Liver (tissue), 9 donors: ENCODE measurements around the gene HENMT1. TPM values are rescaled to one million over a fixed set of nuclear protein-coding genes. Genes with fewer than 3 reads are reported as not detected.
"Not testable (repeated sequence)": the region's sequence is repeated elsewhere in the genome, so short reads cannot be mapped to it uniquely, and the experiment has no call there.

Experiments
- DNase-seq: peaks from one replicate; pipeline ENCODE4 v3.0.0-alpha.2; 2017; ENCODE audit warnings: low spot score
- H3K27ac ChIP-seq, 2 donors: one replicate each; pipeline ENCODE4 v1.7.0; 2013; ENCODE audit warnings: inconsistent platforms in 2 of 2, low read length in 2 of 2, control low read depth in 1 of 2, low read depth in 1 of 2, mild to moderate bottlenecking in 1 of 2
- H3K27me3 ChIP-seq, 4 donors: one replicate each; pipeline versions ENCODE4 v1.6.1 to v1.7.0; 2013; ENCODE audit warnings: low read length in 3 of 4, inconsistent platforms in 1 of 4, mild to moderate bottlenecking in 1 of 4, moderate library complexity in 1 of 4; ENCODE audit not compliant: control insufficient read depth in 4 of 4, insufficient read depth in 4 of 4
- H3K36me3 ChIP-seq, 4 donors: one replicate each; pipeline versions ENCODE4 v1.6.1 to v1.7.0; 2013; ENCODE audit warnings: low read length in 3 of 4, mild to moderate bottlenecking in 3 of 4, low read depth in 1 of 4, moderate library complexity in 1 of 4; ENCODE audit not compliant: control insufficient read depth in 4 of 4, insufficient read depth in 3 of 4
- H3K4me1 ChIP-seq, 4 donors: one replicate each; pipeline versions ENCODE4 v1.6.1 to v1.7.0; 2013; ENCODE audit warnings: low read length in 3 of 4, mild to moderate bottlenecking in 3 of 4, moderate library complexity in 1 of 4; ENCODE audit not compliant: control insufficient read depth in 4 of 4, insufficient read depth in 4 of 4
- H3K4me3 ChIP-seq, 3 donors: one replicate each; pipeline versions ENCODE4 v1.6.1 to v1.7.0; 2013; ENCODE audit warnings: low read length in 3 of 3, control low read depth in 1 of 3, low read depth in 1 of 3, mild to moderate bottlenecking in 1 of 3
- H3K9ac ChIP-seq, 2 donors: one replicate each; pipeline ENCODE4 v1.7.0; 2013; ENCODE audit warnings: low read length in 2 of 2, mild to moderate bottlenecking in 2 of 2, moderate library complexity in 2 of 2, control low read depth in 1 of 2, low read depth in 1 of 2
- H3K9me3 ChIP-seq, 4 donors: one replicate each; pipeline versions ENCODE4 v1.6.1 to v1.7.0; 2013; ENCODE audit warnings: low read length in 3 of 4; ENCODE audit not compliant: control insufficient read depth in 4 of 4
- FOXA2 ChIP-seq: IDR thresholded peaks from 2 replicates; pipeline ENCODE4 v1.6.1; 2016; ENCODE audit warnings: antibody characterized with exemption
- GABPA ChIP-seq, 2 donors: IDR thresholded peaks in 1 of 2; conservative IDR thresholded peaks in 1 of 2; 2 replicates each; pipeline ENCODE4 v1.6.1; 2016; ENCODE audit warnings: antibody characterized with exemption in 2 of 2, mild to moderate bottlenecking in 1 of 2, moderate library complexity in 1 of 2
- NR2F2 ChIP-seq: IDR thresholded peaks from 2 replicates; pipeline ENCODE4 v1.6.1; 2016; ENCODE audit warnings: antibody characterized with exemption
- RXRA ChIP-seq, 2 donors: IDR thresholded peaks; 2 replicates each; pipeline ENCODE4 v1.6.1; 2017 to 2018; ENCODE audit warnings: antibody characterized with exemption in 2 of 2, mild to moderate bottlenecking in 1 of 2
- SP1 ChIP-seq: IDR thresholded peaks from 2 replicates; pipeline ENCODE4 v1.6.1; 2018; ENCODE audit warnings: antibody characterized with exemption, mild to moderate bottlenecking
- YY1 ChIP-seq: IDR thresholded peaks from 2 replicates; pipeline ENCODE4 v1.6.1; 2016; ENCODE audit warnings: antibody characterized with exemption, mild to moderate bottlenecking
- WGBS: extraction: QIAGEN DNeasy Blood & Tissue Kit; methylation state at CpG from one replicate; pipeline ENCODE4 v1.1.7; 2013; 5-methylcytosine and 5-hydroxymethylcytosine counted together
- polyA plus RNA-seq, 2 donors: library from polyadenylated mRNA; stranded (reverse) in 1 of 2; unstranded in 1 of 2; fragments of 200-250 nt in 1 of 2; fragments of >200 nt in 1 of 2; fragmentation: Nextera tagmentation in 1 of 2; extraction: Ambion mirVana in 1 of 2; gene quantifications; one replicate each; pipeline versions ENCODE4 v1.2.1 to v1.2.3, GENCODE V29; 2013 to 2015
- total RNA-seq, 2 donors: library from RNA; depleted of rRNA; stranded (reverse); fragments of >200 nt; gene quantifications; one replicate each; pipeline ENCODE4 v1.2.3, GENCODE V29; 2014
- TF ChIP-seq, protein P1 (sequence below): IDR thresholded peaks from 2 replicates; pipeline ENCODE4 v1.6.1; 2016; ENCODE audit warnings: antibody characterized with exemption, mild to moderate bottlenecking
- TF ChIP-seq, protein P2 (sequence below): IDR thresholded peaks from 2 replicates; pipeline ENCODE4 v1.6.1; 2016; ENCODE audit warnings: antibody characterized with exemption
- TF ChIP-seq, protein P3 (sequence below): fragments of 150-350 bp; IDR thresholded peaks from 2 replicates; pipeline ENCODE4 v1.5.1; 2017; ENCODE audit warnings: improper control_type of control experiment, low read depth, low read length; ENCODE audit not compliant: missing input control
- TF ChIP-seq, protein P4 (sequence below): IDR thresholded peaks from 2 replicates; pipeline ENCODE4 v1.6.1; 2016; ENCODE audit warnings: antibody characterized with exemption
- donor health status: healthy.
- donor health status: healthy.
- donor health status: healthy.
- donor health status: healthy.
- donor health status: healthy.

The HENMT1 gene
- total and polyA plus RNA-seq, 4 donors = 0.87 to 7.3 (median 1.1) TPM

DNA sequence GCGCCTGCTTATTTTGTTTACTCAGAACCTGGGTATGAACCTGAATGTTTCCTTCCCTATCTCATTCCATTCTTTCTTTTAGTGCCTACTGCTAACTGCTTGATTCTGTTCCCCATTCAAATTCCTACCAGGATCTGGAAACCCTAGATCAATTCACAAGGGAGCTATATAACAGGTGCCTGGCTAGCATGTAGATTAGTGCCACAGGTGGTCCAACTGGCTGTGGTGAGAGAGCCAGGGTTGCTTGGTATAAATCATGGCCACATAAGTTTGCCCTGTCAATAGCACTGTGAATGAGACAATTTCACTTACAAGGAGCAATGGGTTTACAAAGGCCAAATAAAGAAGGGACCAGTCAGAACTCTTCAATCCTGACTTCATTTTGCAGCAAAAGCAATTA, 24.6 kb upstream of the HENMT1 start:
- H3K36me3 ChIP-seq = no peaks in the 10 kb centered on the region
- H3K4me1 ChIP-seq = no peaks in the 10 kb centered on the region
- TF ChIP-seq FOXA2 = no peak
- no peak for TF ChIP-seq NR2F2
- H3K9me3 ChIP-seq = no peaks in the 10 kb centered on the region
- no peak overlapping the region for H3K9ac ChIP-seq
- no peaks in the 10 kb centered on the region for H3K27me3 ChIP-seq
- no peak overlapping the region for H3K4me3 ChIP-seq
- no peak overlapping the region for H3K27ac ChIP-seq
- DNase-seq = no peak
- 92% methylated on average over 1 of the region's 1 CpG for WGBS

DNA sequence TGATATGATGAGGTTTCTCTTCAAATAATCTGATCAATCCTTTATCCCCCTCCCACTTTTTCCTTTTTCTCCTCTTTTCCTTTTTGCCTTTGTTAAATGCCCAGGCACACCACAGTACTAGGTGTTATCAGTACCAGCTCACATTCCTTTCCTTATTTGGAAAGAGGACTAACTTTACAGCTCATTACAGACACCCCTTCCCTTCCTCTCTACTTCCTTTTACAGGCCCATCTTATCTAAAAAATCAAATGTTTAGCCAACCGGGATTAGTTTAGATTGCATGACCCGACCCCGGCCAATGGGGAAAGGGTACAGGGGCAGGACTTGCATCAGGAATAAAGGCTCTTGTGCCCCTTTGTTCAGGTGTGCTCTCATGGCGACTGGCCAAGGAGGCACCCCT, 20.8 kb upstream of the HENMT1 start:
- H3K27ac ChIP-seq, H3K4me3 ChIP-seq, H3K36me3 ChIP-seq, H3K4me1 ChIP-seq, H3K9ac ChIP-seq, H3K27me3 ChIP-seq, DNase-seq, H3K9me3 ChIP-seq: not testable (repeated sequence)
- WGBS = 63% methylated on average over 4 of the region's 4 CpGs

DNA sequence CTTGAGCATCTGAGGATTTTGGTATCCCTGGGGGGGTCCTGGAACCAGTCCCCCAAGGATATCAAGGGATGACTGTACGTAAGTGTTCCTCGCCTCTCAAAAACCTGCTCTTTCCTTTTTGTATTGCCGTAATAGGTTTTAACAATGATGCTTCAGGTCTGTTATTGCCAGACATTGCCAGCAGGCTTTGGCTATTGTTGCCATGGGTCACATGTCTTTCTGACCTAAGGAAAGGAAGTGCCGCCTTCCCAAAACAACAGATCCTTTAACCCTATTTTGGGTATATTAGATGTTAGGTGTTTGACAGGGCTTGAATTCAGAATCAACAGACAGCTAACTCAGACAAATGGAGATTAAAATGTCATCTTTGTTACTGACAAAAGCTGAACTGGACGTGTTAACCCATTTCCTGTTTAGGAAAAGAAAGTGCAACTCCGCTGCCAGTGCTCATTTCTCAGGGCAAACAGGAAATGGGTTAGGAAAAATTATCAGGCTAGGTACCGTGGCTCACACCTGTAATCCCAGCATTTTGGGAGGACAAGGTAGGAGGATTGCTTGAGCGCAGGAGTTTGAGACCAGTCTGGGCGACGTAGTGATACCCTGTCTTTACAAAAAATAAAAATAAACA, 18.8 kb upstream of the HENMT1 start:
- Histone ChIP-seq H3K4me1 (no peaks in the 10 kb centered on the region), H3K9ac (no peak overlapping the region), H3K27ac (no peak overlapping the region), H3K4me3 (no peak overlapping the region), H3K9me3 (no peaks in the 10 kb centered on the region), H3K36me3 (no peaks in the 10 kb centered on the region), H3K27me3 (peaks cover 0 to 3% (median 0%) of the 10 kb centered on the region in 4 donors)
- no peak for DNase-seq
- TF ChIP-seq, protein P1, sequence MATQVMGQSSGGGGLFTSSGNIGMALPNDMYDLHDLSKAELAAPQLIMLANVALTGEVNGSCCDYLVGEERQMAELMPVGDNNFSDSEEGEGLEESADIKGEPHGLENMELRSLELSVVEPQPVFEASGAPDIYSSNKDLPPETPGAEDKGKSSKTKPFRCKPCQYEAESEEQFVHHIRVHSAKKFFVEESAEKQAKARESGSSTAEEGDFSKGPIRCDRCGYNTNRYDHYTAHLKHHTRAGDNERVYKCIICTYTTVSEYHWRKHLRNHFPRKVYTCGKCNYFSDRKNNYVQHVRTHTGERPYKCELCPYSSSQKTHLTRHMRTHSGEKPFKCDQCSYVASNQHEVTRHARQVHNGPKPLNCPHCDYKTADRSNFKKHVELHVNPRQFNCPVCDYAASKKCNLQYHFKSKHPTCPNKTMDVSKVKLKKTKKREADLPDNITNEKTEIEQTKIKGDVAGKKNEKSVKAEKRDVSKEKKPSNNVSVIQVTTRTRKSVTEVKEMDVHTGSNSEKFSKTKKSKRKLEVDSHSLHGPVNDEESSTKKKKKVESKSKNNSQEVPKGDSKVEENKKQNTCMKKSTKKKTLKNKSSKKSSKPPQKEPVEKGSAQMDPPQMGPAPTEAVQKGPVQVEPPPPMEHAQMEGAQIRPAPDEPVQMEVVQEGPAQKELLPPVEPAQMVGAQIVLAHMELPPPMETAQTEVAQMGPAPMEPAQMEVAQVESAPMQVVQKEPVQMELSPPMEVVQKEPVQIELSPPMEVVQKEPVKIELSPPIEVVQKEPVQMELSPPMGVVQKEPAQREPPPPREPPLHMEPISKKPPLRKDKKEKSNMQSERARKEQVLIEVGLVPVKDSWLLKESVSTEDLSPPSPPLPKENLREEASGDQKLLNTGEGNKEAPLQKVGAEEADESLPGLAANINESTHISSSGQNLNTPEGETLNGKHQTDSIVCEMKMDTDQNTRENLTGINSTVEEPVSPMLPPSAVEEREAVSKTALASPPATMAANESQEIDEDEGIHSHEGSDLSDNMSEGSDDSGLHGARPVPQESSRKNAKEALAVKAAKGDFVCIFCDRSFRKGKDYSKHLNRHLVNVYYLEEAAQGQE = no peak
- TF ChIP-seq GABPA (IDR thresholded peaks at IDR 0.05 in 1 of 2, conservative IDR thresholded peaks at IDR 0.05 in 1 of 2) (no peak), NR2F2 (no peak), RXRA (IDR thresholded peaks at IDR 0.05) (no peak), YY1 (no peak), SP1 (no peak)
- TF ChIP-seq, protein P2, sequence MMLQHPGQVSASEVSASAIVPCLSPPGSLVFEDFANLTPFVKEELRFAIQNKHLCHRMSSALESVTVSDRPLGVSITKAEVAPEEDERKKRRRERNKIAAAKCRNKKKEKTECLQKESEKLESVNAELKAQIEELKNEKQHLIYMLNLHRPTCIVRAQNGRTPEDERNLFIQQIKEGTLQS = no peak
- TF ChIP-seq, protein P3, sequence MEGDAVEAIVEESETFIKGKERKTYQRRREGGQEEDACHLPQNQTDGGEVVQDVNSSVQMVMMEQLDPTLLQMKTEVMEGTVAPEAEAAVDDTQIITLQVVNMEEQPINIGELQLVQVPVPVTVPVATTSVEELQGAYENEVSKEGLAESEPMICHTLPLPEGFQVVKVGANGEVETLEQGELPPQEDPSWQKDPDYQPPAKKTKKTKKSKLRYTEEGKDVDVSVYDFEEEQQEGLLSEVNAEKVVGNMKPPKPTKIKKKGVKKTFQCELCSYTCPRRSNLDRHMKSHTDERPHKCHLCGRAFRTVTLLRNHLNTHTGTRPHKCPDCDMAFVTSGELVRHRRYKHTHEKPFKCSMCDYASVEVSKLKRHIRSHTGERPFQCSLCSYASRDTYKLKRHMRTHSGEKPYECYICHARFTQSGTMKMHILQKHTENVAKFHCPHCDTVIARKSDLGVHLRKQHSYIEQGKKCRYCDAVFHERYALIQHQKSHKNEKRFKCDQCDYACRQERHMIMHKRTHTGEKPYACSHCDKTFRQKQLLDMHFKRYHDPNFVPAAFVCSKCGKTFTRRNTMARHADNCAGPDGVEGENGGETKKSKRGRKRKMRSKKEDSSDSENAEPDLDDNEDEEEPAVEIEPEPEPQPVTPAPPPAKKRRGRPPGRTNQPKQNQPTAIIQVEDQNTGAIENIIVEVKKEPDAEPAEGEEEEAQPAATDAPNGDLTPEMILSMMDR = no peak
- TF ChIP-seq, protein P4, sequence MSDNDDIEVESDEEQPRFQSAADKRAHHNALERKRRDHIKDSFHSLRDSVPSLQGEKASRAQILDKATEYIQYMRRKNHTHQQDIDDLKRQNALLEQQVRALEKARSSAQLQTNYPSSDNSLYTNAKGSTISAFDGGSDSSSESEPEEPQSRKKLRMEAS = no peak
- 76% methylated on average over 10 of the region's 10 CpGs for WGBS
